Erythroblast (primary cell): Measurements from ENCODE around the gene USP17L10.
"Not testable (repeated sequence)": the region's sequence is repeated elsewhere in the genome, so short reads cannot be mapped to it uniquely, and the experiment has no call there.

ENCODE experiments used
- GATA1 ChIP-seq: IDR thresholded peaks from 2 replicates; pipeline ENCODE4 v1.6.1; 2011; ENCODE audit warnings: low read depth, mild to moderate bottlenecking, control low read depth, low read length, moderate library complexity
- POLR2A ChIP-seq: IDR thresholded peaks from 2 replicates; pipeline ENCODE4 v1.6.1; 2011; ENCODE audit warnings: mild to moderate bottlenecking, low read length

DNA sequence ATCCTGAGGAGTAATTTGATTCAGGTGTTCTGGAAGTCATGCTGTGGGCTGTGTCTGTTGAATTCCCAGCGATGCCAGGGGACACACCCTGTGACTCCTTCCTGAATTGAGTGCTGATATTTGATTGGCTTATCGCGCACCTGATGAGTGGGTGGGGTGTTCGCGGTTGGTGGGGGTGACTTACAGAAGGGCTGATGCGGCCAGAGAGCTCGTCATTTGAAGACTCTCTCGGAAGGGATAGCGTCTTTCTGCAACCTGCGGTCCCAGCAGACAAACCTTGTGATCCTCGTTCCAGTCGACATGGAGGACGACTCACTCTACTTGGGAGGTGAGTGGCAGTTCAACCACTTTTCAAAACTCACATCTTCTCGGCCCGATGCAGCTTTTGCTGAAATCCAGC lies 23.6 kb downstream of the USP17L10 start, which contains the start of gene USP17L15:
- not testable (repeated sequence) for TF ChIP-seq POLR2A, GATA1
